Measurements from ENCODE around the gene TNP1.

TNP1 gene

GRCh38 chr2:216833061-216833460 lies 26.8 kb downstream of the TNP1 start:
- TF ChIP-seq CTCF (IDR thresholded peaks at IDR 0.05; ENCODE audit: insufficient read depth, low read depth, low read length, missing control alignments): no peak
- no peak for DNase-seq (ENCODE audit: low read depth)
- H3K4me3 ChIP-seq (ENCODE audit: low read depth, low read length): no peak overlapping the region

DNA sequence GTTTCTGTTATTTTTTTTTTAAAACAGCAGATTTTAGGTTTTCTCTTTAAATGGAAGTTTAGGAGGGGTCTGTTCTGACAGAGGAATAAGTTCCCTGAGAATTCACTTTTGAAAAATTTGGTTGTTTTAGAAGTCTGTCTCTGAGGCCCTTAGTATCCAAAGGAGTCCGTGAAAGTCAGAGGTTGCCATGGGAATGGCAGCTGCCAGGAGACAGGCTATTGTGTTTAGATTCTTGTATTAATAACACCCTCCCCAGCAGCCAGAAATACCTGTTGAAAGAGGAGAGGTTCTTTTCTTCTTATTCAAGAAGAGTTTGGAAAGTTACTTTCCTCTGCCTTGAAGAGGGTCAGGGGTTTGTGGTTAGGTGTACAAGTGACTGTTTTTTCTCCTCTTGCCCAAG lies 29.5 kb downstream of the TNP1 start:
- no peak for DNase-seq (ENCODE audit: low read depth)
- H3K4me3 ChIP-seq (ENCODE audit: low read depth, low read length): no peak overlapping the region
- TF ChIP-seq CTCF (IDR thresholded peaks at IDR 0.05; ENCODE audit: insufficient read depth, low read depth, low read length, missing control alignments): no peak

DNA sequence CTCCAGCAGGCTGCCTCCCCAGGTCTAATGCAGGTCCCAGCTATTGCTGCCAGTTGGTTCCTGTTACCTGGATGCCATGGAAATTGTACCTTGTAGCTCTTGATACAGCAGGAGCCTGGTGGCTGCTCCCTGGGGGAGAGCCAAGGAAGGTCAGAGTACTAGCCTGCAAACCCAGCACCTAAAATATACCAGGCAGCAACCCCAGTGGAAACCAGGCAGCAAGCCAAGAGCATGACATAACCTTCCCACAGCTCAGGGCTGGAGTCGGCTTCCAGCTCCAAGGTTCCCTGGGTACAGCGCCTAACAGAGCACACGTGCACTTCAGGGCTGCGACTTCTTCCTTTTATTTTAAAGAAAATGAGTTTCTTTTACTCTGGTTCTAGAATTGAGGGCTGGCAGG lies 30.3 kb downstream of the TNP1 start:
- DNase-seq (ENCODE audit: low read depth): no peak
- no peak for TF ChIP-seq CTCF (IDR thresholded peaks at IDR 0.05; ENCODE audit: insufficient read depth, low read depth, low read length, missing control alignments)
- H3K4me3 ChIP-seq (ENCODE audit: low read depth, low read length): no peak overlapping the region

DNA sequence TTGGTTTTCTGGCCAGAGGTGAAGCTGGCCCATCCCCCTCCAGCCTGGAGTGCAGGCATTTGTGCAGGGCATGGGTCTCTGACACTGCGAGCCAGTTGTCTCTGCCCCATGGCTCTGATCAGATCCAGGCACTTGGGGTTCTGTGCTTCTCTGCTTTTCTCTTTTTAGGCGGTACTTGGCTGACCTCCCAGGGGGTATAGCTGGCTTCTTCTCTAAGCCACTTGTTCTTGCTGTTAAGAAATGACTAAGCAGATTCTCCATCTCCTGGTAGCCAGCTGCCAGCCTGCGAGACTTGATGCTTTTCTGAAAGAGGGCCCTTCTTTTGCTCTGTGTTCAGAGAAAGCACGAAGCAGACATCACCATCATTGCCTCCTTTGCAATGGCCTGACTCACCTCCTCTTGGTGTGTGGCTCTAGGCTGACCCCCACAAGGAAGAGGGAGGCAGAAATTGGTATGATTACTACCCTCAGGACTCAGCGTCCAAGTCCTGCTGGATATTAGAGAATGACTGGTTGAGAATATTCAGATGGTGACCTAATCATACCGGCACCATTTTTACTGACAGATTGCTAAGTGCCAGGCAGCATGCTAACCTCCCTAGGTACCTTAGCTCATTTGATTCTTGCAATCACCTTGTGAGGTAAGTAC lies 32.7 kb downstream of the TNP1 start:
- H3K4me3 ChIP-seq (ENCODE audit: low read depth, low read length): no peak overlapping the region
- no peak for TF ChIP-seq CTCF (IDR thresholded peaks at IDR 0.05; ENCODE audit: insufficient read depth, low read depth, low read length, missing control alignments)
- DNase-seq (ENCODE audit: low read depth): no peak

DNA sequence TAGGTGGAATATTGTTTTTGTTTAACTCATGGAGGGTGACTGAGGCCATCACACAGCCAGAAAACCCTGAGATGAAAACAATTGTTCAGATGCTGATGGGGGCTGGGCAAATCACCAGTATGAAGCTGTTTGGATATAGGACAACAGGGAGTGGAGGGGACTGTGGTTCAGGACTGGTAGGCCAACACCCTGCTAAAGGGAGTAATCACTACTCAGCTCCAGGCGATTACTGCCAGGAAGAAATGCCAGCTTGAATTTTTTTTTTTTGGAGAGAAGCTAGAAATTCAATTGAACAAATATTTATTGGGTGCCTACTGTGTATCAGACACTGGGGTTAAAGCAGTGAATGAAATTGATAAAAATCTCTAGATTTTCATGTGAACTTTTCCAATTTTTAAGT lies 37.4 kb downstream of the TNP1 start:
- H3K4me3 ChIP-seq (ENCODE audit: low read depth, low read length): no peak overlapping the region
- TF ChIP-seq CTCF (IDR thresholded peaks at IDR 0.05; ENCODE audit: insufficient read depth, low read depth, low read length, missing control alignments): no peak
- no peak for DNase-seq (ENCODE audit: low read depth)

GRCh38 chr2:216820709-216821108 lies 39.2 kb downstream of the TNP1 start:
- TF ChIP-seq CTCF (IDR thresholded peaks at IDR 0.05; ENCODE audit: insufficient read depth, low read depth, low read length, missing control alignments): no peak
- no peak overlapping the region for H3K4me3 ChIP-seq (ENCODE audit: low read depth, low read length)
- no peak for DNase-seq (ENCODE audit: low read depth)

- no peak for DNase-seq (ENCODE audit: low read depth)
- no peak overlapping the region for H3K4me3 ChIP-seq (ENCODE audit: low read depth, low read length)
- no peak for TF ChIP-seq CTCF (IDR thresholded peaks at IDR 0.05; ENCODE audit: insufficient read depth, low read depth, low read length, missing control alignments)
Measured at GRCh38 chr2:216819766-216820165, 40.1 kb downstream of the TNP1 start.

Measured in GM12865 (cell line).